Neural progenitor cell (in vitro differentiated cells): Measurements from ENCODE around the gene SPRED2.

Experiments
- EZH2 ChIP-seq: fragments of 200-600 bp; sonication (generic); IDR thresholded peaks from 2 replicates; pipeline ENCODE4 v1.6.1; 2017; ENCODE audit warnings: antibody characterized with exemption, mild to moderate bottlenecking, moderate library complexity
- TF ChIP-seq, protein P1 (sequence below): fragments of 200-600 bp; sonication (generic); IDR thresholded peaks from 2 replicates; pipeline ENCODE4 v1.5.1; 2017; ENCODE audit warnings: antibody characterized with exemption, mild to moderate bottlenecking

DNA sequence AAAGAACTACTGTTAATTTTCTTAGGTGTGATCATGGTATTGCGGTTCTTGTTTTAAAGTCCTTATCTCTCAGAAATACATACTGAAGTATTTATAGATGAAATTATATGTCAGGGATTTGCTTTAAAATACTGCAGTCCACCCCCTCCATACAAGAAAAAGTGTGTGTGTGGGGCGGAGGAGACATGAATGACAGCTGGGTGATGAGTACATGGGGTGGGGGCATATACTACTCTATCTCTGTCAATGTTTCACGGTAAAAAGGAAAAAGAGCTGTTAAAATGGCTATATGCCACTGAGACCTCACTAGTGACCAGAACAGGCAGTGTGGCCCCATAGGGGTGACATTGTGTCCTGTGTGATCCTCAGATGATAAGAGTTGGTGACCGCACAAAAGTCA, 54.1 kb downstream of the SPRED2 start:
- TF ChIP-seq, protein P1, sequence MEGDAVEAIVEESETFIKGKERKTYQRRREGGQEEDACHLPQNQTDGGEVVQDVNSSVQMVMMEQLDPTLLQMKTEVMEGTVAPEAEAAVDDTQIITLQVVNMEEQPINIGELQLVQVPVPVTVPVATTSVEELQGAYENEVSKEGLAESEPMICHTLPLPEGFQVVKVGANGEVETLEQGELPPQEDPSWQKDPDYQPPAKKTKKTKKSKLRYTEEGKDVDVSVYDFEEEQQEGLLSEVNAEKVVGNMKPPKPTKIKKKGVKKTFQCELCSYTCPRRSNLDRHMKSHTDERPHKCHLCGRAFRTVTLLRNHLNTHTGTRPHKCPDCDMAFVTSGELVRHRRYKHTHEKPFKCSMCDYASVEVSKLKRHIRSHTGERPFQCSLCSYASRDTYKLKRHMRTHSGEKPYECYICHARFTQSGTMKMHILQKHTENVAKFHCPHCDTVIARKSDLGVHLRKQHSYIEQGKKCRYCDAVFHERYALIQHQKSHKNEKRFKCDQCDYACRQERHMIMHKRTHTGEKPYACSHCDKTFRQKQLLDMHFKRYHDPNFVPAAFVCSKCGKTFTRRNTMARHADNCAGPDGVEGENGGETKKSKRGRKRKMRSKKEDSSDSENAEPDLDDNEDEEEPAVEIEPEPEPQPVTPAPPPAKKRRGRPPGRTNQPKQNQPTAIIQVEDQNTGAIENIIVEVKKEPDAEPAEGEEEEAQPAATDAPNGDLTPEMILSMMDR, result no peak
- TF ChIP-seq EZH2, result no peak
